NCI-H226 (cell line): ENCODE measurements around the gene TAS2R60.
"Not testable (repeated sequence)": the region's sequence is repeated elsewhere in the genome, so short reads cannot be mapped to it uniquely, and the experiment has no call there.

ENCODE experiments used
- DNase-seq: peaks from one replicate; pipeline ENCODE4 v3.0.0-alpha.2; 2015

The TAS2R60 gene, protein sequence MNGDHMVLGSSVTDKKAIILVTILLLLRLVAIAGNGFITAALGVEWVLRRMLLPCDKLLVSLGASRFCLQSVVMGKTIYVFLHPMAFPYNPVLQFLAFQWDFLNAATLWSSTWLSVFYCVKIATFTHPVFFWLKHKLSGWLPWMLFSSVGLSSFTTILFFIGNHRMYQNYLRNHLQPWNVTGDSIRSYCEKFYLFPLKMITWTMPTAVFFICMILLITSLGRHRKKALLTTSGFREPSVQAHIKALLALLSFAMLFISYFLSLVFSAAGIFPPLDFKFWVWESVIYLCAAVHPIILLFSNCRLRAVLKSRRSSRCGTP

DNA sequence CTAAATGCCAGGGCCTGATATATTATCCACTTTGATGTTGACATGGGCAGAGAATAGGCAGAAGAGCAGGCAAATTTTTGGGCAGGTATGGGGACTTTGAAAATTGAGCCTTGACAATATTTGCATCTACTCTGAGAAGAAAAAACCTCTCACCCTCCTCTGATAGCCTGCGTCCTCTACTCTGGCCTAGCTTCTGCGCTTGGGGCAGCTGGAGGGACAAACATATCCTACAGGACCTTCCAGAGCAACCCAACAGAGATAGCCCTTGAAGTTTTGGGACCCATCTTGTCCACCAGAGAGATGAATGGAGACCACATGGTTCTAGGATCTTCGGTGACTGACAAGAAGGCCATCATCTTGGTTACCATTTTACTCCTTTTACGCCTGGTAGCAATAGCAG lies at the start of gene TAS2R60:
Gene TAS2R60, plus strand, starts transcription at position 301 of the 400 bp plus-strand sequence. Its CDS starts 0 bp downstream, at position 301.
- no peak for DNase-seq

DNA sequence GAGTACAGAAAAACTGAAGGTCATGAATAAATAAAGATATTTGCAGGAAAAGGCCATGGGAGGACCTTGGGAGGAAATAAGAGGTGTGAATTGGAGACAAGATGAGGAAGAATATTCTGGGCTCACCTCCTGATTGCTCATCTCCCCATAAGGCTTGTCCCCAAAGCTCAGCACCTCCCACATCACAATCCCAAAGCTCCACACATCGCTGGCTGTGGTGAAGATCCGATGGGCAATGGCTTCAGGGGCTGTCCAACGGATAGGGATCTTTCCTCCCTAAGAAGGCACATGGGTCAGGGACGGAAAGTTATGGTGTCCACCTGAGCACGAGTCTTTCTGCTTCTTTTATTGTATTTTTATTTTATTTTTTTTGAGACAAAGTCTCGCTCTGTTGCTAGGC lies 49.2 kb upstream of the TAS2R60 start:
- DNase-seq: no peak

DNA sequence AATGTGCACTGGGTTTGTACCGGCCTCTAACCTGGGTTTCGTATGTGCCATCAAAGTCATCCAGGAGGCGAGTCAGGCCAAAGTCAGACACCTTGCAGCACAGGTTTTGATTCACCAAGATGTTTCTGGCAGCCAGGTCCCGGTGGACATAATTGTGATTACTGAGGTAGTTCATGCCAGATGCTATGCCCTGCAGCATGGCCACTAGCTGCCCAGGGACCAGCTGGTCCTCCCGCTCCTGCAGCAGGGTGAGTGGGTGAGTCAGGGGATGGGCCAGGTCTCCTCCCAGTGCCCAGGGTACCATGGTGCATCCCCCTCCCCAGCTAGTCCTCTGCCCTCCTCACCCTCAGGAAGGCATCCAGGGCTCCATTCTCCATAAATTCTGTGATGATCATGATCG lies 48.5 kb upstream of the TAS2R60 start:
- no peak for DNase-seq

DNA sequence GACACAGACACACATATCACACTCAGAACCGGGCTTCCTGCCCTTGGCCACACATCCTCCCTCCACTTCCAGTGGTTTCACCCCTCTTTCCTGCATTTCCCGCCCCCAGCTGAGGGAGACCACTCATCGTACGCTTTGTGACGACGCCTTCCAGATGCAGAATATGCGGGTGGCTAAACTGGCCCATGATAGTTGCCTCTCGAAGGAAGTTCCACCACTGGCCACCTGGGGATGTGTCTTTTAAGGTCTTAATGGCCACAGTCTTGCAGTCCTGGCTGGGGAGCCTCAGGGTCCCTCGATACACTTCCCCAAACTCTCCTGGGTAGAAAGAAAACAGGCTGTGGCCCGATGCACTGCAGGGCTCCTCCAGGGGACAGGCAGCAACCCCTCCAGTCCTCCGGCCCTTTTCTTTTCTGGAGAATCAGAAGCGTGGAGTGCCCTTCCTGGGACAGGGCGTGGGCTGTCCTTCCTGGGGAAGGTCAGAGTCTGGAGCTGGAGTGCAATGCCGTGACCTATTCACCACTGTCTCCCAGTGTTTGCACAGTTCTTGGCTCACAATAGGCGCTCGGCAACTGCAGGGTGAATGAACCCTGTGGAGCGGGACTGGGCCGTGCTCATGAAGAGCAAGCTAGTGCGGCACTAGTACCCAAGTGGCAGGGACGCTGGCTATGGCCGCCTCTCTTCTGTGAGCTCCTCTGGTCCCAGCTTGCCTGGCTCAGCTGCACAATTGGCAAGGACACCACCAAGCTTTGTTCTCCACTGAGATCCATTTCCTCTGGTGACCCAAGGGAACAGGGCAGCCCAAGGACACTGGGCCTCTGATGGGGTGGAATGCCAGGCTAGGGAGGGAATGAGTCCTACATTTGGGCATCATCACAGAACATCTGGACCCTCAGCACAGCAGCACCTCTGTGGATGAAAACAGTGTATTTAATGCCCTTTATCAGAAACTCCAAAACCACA lies 47.8 kb upstream of the TAS2R60 start:
- no peak for DNase-seq

DNA sequence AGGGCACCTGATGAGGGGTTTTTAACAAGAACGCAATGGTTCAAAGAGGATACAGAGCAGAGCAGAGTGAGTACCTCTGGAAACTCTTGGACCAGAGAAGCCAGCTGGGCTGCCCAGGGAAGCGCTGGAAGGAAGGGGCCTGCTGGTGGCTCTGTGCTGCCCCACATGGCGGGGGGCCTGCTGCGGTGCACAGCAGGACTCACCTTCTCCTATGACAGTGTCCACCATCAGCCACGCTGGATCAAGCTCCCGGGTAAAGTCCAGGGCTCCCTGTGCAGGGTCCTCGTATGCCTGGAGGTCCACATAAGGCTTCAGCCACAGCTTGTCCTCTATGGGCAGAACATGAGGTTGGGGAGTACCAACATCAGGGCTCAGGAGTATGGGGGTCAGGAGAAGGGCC lies 47.1 kb upstream of the TAS2R60 start:
- no peak for DNase-seq

DNA sequence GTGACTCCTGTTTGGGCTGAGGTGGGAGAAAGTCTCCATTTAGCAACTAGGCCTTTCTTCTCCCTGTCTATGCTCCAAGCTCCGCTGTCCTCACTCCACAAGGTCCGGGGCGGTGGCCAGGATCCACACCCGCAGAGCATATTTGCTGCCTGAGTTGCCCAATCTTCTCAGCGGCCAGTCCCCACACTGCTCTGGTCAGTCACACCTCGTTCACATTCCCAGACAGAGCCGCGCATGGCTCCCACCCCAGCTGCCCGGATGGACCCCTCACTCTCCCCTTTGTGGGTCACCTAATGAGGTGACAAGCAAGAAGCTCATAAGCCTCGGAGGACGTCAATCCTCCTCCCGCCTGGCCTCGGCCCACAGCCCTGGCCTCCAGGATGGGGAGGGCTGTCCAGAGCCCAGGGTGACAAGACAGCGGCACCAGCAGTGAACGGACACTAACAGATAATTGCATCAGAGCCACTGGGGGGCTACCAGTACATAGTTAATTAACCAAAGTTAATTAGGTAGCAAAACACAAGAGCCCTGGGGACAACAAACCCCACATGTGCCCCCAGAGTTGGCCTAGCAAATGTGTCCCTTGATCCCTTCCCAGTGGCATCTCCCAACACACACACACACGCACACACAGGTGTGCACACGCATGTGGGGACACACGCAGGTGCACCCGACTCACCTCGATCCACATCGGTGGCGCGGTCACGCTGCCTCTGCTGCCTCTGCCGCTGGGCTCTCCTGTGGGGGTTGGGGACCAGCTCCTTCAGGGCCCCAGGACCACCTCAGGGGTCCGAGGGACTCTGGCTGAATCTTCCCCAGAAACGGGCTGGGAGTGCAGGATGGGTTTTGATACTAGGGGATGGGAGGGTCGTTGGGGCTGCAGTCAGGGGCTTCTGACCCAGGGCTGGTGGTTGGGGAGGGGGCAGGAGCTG lies 46.4 kb upstream of the TAS2R60 start:
- no peak for DNase-seq

DNA sequence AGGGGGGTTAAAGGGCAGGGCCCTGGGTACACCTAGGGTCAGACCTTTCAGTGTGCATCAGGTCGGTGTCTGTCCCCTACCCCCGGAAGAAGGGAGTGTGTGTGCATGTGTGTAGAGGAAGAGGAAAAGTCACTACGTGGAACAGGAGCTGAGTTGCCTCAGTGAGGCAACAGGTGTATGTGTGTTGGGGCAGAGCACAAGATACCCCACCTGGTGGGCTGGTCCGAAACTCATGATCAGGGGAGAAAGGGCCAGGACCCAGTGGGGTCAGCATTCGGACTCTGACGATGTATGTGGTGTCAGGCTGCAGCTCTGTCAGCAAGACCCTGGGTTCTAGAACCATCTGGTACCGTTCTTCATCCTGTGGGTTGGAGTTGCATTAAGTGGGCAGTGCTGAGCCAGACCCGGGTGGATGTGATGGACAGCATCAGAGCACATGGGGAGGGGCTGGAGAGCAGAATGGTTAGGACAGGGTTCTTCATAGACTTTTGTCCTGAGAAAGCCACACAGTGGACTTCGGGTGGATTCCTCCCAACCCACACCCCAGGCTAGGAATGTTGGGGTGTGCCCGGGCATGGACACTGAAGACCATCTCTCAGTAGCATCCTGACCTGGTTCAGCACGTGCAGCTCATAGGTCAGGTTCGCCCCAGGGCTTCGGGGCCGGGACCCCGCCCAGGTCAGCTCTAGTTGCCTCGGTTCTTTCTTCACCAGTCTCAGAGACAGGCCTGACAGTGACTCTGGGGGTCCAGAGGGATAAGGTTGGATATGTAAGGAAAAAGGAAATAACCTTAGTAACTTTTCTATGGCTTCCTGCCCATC lies 45.3 kb upstream of the TAS2R60 start:
- no peak for DNase-seq

DNA sequence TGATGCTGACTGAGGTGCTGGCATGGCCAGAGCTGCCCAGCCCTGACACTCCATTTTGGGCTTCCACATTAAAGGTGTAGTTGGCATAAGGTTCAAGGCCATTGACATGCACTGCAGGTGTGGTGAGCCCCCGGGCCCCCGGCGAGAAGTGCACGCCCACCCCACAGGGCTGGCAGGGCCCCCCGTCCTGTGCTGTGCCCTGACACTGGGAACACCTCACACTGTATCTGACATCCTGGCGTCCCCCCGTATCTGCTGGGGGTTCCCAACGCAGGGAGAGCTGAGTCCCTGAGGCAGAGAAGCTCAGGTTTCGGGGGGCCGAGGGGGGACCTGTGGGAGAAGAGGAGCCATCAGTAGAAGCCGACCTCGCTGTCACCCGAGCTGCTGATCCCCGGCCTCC lies 44.6 kb upstream of the TAS2R60 start:
- no peak for DNase-seq

DNA sequence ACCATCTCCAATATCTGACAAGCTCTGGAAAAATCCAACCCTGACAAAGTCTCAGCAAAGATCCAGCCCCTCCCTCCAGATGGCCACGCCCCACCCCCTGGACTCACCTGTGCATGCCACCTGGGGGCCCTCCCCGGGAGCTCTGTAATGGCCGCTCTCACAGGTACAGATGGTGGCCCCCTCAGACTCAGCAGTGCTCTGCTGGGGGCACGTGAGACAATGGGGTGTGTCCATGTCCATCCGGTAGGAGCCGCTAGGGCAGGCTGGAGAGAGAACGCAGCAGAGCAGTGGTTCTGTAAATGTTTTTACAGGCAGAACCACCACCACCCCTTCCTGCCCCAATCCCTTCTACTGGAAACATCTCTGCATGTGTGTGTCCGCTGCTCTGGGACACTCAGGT lies 44.1 kb upstream of the TAS2R60 start:
- no peak for DNase-seq

DNA sequence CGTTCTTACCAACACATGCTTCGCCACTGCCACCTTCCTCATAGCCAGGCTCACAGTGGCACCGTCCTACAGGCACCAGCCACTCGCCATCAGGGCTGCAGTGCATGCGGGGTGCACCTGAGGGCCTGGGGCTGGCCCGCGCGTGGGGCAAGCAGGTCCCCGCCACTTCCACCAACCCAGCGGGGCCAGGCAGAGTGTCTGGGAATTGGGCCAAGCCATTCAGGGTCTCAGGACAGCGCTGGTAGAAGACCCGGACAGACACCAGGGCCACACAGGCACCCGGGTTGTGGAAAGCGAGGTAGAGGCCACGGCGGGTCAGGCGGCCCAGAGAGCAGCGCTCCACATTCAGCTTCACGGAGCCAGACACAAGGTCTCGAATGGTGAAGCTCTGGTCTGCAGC lies 43.6 kb upstream of the TAS2R60 start:
- DNase-seq: no peak

DNA sequence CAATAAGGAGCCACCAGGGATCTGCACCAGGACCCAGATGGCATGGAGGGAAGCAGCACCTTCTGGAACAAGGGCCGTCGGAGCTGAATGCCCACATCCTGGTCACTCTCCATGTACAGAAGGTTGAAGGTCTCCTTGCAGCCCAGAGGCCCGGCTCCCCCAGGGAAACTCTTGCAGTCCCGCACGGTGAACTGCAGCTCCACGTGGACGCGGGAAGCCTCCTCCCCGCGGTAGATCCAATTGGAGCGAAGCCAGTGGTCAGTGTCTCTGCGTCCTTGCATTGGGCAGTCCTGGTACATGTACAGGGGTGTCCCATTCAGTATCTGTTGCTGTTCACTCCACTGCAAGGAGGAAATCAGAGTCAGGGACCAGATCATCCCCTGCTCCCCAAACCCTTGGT lies 42.0 kb upstream of the TAS2R60 start:
- DNase-seq: no peak

DNA sequence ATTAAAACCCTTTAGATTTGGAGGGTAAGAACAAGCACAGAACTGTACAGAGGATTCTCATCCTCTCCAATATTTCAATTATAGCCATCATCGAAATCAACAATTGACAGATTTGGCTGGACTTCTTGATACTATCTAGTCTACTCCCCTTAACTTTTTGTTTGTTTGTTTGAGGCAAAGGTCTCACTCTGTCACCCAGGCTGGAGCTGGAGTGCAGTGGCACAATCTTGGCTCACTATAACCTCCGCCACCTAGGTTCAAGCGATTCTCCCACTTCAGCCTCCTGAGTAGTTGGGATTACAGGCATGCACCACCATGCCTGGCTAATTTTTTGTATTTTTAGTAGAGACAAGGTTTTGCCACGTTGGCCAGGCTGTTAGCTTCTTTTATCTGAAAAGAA lies 41.0 kb upstream of the TAS2R60 start:
- DNase-seq: not testable (repeated sequence)

DNA sequence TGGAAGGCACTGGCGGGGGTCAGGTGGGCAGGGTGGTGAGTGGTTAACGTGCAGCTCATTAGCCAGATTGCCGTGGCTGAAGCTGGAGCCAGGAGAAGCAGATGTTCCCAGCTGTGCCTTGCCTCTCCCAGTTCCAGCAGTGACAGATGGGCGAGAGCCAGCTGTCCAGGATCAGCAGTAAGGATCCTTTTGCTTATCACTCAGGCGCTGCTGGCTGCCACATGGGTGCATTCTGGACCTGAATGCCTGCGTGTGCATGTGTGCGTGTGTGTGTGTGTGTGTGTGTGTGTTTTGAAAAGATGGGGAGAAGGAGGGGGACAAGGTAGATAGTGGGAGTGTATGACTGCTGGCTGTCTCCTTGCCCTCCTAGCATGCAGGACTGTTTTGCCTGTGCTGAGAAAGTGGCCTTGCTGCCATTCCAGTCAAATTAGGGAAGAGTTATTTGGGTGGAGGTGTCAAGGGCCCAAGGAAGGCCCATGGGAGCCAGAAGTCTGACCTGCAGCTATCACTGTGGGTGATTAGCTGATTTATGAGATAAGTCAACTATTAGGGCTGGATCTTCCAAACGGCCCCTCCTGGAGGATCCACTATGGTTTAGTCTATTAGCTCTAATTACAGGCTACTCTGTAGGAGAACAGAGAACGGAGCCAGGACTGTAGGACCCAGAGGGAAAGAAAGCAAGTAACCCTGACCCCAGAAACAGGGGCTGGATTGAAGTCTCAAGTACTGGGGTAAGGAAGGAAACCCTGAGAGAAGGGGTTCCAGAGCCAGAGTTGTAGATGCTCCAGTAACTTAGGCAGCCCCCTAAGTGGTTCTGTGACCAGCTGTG lies 37.9 kb upstream of the TAS2R60 start:
- no peak for DNase-seq

DNA sequence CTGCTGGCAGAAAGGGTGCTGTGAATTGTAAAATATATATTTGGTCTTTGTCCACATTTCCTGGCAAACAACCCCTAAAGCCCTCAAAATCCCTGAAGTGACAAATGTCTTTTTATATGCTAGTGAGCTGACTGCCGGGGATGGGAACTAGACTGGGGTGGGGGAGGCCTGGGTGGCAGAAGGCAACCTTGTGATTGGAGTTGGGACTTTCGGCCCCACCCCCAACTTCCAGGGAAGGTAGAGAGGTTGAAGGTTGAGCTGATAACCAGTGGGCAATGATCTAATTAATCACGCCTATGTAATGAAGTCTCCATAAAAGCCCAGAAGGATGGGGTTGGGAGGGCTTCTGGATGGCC lies 37.3 kb upstream of the TAS2R60 start:
- DNase-seq: no peak

DNA sequence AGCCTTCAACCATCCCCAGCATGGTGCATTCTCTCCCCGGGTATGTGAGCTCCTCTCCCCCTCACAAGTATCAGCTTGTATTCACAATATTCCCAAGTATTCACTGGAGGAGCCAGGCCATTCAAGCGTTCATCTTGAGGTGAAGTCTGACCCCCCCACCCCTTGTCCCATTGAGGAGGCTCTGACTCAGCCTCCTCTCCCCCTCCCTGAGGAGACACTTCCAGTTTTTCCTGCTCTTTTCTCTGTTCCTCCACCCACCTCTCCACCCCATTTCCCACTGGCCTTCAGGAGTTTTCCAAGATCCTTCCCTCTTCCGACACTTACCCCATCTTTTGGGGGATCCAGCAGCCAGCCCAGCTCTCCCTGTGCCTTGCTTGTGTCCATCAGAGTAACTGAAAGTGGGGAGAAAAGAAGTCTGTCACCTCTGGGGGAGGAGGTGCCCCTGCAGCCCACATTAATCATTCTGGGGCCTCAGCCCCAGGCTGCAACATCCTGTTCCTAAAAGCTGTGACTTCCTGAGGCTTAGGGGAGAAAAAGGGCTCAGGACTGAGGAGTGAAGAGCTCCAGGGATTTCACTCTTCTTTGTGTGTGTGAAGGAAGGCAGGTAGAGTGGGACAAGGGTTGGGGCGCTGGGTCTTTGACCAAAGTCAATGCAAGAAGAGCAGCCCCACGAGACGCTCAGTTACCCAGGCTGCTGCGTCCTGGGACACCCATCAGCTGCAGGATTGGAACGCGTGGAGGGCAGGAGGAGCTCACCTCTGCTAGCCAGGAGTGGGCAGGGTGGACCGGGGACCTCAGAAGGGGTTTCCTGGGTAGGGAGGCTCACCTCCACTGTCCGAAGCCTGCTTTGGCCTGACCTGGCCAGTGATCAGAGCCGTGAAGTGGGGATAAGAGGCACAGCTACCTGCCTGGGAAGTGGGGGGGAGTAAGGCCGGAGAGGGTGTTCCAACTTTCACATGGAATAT lies 35.7 kb upstream of the TAS2R60 start:
- no peak for DNase-seq

DNA sequence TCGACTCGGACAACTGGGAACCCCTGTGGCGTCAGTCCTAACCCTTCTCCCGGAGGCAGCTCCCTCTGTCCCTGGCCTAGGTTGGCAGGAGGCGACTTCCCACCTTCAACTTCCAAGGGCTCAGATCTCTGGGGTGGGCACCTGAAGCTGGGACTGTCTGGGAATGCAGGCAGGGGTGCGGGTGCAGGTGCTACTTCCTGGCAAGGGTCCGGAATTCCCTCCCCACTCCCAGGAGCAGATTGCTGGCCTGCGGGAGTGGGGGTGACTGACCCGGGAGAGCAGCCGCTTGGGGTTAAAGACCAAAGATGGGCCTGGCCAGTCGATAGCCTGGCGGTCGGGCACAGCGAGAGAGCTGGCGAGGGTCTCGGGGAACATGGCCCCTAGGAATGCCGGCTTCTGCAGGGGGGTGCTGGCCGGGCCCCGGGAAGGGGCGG lies 35.0 kb upstream of the TAS2R60 start:
- no peak for DNase-seq

DNA sequence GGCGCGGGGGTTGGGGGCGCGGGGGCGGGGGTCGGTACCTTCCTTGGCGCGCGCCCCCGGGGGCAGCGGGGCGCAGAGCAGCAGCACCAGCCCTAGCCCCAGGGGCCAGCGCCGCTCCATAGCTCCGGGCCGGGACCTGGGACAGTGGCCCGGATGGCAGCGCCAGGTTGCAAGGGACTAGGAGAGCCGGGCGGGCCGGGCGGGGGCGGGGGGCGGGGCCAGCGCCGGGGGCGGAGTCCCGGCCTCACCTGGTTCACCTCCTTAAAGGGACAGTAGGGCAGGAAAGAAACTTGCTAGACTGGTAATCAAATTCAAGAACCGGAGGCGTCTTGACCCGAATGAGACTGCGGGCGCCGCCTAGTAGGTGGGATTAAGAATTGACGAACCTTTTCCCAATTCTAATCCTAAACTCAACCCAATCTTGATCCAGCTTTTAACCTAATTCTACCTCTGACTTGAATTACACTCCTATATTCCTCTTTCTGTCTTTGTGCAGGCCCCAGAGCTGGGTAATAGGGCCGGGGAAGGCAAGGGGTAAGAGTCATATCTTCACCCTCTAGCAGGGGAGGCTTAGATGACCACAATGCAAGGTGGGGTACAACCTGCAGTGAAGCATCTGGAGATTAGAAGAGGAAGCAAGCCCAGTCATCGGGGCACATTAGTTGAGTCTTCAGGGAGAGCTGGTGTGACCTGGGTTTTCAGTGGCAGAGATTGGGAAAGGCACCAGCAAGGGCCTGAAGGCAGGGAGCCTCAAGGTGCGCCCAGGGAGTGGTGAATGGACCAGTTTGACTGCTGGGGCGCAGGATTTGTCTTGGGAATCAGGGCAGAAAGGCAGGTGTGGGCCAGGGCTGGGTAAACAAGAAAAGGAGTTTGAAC lies 34.3 kb upstream of the TAS2R60 start, which contains the start of gene EPHA1:
Gene EPHA1, minus strand, starts transcription at position 171 of the 876 bp plus-strand sequence. Its CDS starts 51 bp downstream, at position 120.
- DNase-seq: no peak

DNA sequence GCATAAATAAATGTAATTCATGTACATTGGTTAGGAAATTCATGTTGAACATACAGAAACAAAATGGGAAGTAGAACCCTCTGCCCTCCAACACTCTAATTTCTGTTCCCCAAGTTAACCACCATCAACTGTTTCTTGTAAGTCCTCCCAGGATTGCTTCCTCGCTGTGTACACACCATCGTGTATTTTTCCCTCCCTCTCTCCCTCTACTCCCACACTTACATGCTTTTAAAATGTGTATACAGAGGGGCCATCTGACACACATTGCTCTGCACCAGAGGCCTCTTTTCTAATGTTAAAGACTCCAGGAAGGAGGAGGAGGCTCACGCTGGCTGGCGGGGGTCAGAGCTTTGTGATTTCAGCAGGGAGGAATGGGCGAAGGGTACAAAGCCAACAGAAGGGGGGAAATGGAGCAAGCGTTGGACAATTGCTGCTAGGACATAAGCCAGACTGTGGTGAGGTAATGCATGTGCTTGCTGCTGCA lies 32.7 kb upstream of the TAS2R60 start:
- no peak for DNase-seq
